ENCODE data around the gene MCF2L2.
"Not testable (repeated sequence)": the region's sequence is repeated elsewhere in the genome, so short reads cannot be mapped to it uniquely, and the experiment has no call there.

The MCF2L2 gene

GRCh38 chr3:183443395-183444385, 15.3 kb upstream of the MCF2L2 start:
- DNase-seq: no peak

DNA sequence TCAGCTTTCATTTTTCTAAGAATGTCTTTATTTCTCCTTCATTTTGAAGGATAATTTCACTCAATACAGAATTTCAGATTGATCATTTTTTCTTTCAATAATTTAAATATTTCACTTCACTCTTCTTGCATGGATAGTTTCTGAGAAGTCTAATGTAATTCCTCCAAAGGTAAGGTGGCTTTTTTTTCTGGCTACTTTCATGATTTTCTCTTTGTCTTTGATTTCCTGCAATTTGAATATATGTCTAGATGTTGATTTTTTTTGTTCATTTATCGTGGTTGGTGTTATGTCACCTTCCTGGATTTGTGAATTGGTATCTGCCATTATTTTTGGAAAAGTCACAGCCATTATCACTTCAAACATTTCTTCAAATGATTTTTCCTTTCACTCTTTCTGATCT, 14.6 kb upstream of the MCF2L2 start:
- no peak for DNase-seq

- DNase-seq: not testable (repeated sequence)
Observed at GRCh38 chr3:183440521-183440920, 12.1 kb upstream of the MCF2L2 start.

DNA sequence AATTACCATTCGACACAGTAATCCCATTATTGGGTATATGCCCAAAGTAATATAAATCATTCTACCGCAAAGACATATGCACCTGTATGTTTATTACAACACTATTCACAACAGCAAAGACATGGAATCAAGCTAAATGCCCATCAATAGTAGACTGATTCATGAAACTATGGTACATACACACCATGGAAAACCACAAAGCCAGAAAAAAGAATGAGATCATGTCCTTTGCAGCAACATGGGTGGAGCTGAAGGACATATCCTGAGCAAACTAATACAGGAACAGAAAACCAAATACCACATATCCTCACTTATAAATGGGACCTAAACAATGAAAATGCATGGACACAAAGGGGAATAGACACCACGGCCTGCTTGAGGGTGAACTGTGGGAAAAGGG, 11.1 kb upstream of the MCF2L2 start:
- DNase-seq: no peak

- no peak for DNase-seq
Observed at GRCh38 chr3:183438735-183439134, 10.3 kb upstream of the MCF2L2 start.

GRCh38 chr3:183437666-183438564, 9.5 kb upstream of the MCF2L2 start:
- DNase-seq: no peak

GRCh38 chr3:183437061-183437460, 8.6 kb upstream of the MCF2L2 start:
- no peak for DNase-seq

DNA sequence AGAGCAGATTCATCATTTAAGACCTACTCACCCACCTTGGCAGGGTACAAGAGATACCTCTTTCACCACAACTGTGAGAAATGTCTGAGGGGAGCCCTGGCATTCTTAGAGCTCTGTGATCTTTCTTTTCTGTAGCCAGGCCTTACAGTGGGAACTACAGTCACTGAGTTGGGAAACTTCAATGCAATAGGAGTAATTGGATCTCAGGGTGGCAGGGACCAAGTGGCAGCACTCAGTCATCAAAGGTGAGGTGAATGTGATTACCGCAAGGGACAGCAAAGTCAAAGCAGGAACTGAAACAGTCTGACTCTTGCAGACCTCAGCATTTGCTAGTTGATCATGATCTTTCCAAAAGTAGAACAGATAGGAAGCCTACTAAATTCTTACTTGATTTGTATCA, 7.2 kb upstream of the MCF2L2 start:
- DNase-seq: peak; percentile 5

GRCh38 chr3:183434992-183435391, 6.6 kb upstream of the MCF2L2 start:
- no peak for DNase-seq

- DNase-seq: no peak
Observed at GRCh38 chr3:183434503-183434902, 6.1 kb upstream of the MCF2L2 start.

DNA sequence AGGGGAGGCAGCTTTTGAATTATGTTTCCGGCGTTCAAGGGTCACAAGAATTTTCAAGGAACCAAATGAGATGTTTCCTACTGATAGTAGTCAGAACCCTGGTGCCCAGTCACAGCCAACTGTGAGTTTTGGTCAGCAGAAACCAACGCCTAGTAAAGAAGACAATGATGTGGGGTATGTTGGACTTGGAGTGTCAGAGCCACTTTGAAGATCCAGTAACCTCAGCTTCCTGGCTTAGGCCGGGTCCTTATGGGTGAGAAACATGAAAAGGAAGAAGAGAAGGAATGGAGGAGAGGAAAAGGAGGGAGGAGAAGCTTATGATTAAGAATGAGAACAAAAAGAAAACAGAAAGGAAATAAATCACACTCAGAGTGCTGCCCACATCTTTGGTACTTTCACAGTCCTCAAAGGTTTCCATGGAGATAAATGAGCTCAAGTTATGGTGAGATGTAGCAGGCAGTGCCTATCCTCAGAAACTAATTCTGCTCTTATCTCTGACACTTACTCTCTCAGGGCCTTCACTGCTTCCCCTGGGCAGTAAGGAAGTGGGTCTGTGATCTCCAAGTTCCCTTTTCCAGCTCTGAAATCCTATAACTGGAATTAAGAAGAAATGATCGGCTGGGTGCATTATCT, 2.0 kb upstream of the MCF2L2 start:
- peak; percentile 9 for DNase-seq

GRCh38 chr3:183427876-183428446, 458 bp downstream of the MCF2L2 start:
- DNase-seq: peak; percentile 6

- no peak for DNase-seq
Observed at GRCh38 chr3:183427196-183427875, 1.1 kb downstream of the MCF2L2 start.

- DNase-seq: not testable (repeated sequence)
Observed at GRCh38 chr3:183418807-183419206, 9.6 kb downstream of the MCF2L2 start.

DNA sequence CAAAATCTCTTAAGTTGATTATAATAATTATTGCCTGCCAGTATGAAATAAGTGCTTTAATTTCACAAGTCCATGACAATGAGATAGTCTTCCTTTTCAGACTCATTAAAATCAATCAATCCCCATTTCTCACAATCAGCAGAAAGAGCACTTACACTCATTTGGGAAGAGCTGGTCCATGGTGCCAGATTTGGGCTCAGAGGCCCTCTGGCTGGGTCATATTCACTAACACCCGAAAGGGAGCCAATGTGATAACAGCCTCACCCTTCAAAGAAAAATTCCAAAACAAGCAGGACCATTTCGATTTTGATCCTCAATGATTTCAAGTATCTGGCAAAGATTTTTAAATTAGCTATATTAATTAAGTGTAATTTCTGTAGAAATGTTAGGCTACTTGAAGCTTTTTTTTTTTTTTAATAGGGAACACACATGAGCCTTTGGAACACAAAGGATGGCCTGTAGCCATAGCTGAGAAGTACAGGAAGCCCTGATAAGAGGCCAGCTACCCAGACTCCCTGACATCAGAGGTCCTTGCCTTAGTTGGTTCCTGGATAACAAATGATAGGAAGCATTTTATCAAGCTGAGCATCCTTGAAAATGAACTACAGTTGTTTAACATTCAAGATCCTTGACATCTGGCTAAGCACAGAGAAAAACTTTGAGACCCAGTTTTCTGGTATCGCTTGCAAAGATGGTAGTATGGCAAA, 17.1 kb downstream of the MCF2L2 start:
- DNase-seq: no peak

DNA sequence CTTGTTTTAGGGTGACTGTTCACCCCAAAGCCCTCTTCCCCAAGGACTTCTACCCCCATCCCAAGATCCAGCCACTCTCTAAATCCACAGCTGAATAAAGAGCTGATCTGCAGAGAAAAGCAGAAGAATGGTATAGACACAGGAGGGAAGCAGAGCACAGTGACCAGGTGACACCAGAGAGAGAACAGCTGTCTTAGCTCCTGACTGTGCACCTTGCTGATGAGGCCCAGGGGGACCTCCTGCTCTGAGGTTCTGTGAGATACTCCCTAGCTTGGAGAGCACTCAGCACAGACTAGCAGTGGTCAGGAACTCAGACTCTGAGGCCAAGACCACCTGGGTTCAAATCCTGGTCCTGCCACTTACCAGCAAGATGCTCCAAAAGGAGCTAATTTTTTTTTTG, 17.7 kb downstream of the MCF2L2 start:
- DNase-seq: no peak

DNA sequence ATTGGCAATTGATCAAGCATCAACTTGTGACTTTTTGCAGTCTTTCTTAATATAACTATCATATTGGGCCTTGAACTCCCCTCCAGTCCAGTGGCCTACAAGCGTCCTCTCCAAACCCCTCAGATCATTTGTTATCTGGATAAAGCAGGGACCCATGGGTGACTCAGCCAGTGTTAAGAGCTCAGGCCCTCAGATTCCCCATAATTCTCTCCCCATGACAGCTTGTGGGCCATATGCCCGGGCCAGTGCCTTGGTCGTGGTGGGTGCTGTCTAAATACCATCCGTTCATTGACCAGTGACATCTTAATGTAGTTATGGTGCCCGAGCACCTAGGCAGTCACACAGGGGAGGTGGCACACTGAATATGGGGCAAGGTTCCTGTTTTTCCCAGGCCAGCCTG, 18.1 kb downstream of the MCF2L2 start:
- DNase-seq: no peak

GRCh38 chr3:183409219-183409618, 19.2 kb downstream of the MCF2L2 start:
- no peak for DNase-seq

- no peak for DNase-seq
Observed at GRCh38 chr3:183401678-183402077, 26.7 kb downstream of the MCF2L2 start.

- no peak for DNase-seq
Observed at GRCh38 chr3:183400352-183400751, 28.1 kb downstream of the MCF2L2 start.

DNA sequence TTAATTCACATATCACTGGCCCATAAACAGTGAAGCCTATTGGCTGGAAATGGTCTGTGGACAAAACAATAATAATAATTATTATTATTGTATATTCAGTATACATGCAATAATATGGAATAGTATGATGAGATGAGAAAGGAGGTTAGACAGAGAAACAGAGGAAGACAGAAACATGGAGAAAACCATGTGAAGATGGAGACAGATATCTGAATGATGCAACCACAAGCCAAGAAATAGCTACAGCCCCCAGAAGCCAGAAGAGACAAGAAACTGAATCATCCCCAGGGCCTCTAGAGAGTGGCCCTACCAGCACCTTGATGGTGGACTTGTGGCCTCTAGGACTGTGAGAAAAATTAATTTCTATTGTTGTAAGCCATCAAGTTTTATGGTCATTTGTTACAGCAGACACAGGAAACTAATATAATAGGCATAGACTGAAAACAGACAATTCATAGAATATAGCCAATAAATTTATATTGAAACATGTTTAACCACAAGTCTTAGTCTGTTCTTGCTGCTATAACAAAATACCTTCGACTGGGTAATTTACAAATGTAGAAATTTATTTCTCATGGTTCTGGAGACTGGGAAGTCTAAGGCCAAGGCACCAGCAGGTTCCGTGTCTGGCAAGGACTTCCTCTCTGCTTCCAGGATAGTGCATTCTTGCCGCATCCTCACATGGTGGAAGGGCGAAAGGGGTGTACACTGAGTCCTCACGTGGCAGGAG, 31.6 kb downstream of the MCF2L2 start:
- DNase-seq: no peak
